Measurements from ENCODE around the gene FTO. TPM values are rescaled to one million over a fixed set of nuclear protein-coding genes. Genes with fewer than 3 reads are reported as not detected.
A peak's percentile ranks its signal among the peaks of the same experiment; 100 is the strongest.

Gene FTO
- total and polyA plus RNA-seq, 5 experiments from 2014 or later = 51.2 to 91.9 (median 70.2) TPM

- Mint-ChIP-seq H3K4me3 (no peak overlapping the region), H3K4me1 (peaks cover 0 to 11% (median 5%) of the 10 kb centered on the region in 4 donors), H3K36me3 (peaks cover 4 to 6% (median 6%) of the 10 kb centered on the region in 3 donors), H3K9me3 (no peaks in the 10 kb centered on the region), H3K27me3 (no peaks in the 10 kb centered on the region), H3K27ac (peak overlapping the region in 4 of 10 donors; percentile 23 to 45 (median 35))
- DNase-seq (no peak), ATAC-seq (no peak)
- POLR2A ChIA-PET = no interaction called here
Measured at GRCh38 chr16:54049591-54050458, 345.9 kb downstream of the FTO start.

- H3K4me3 Mint-ChIP-seq = no peak overlapping the region
- POLR2A ChIA-PET = no interaction called here
- DNase-seq = no peak
- ATAC-seq = no peak
- H3K27ac Mint-ChIP-seq = peak overlapping the region in 2 of 10 donors; percentile 15 to 23
- H3K9me3 Mint-ChIP-seq = no peaks in the 10 kb centered on the region
- peaks cover 4 to 6% (median 6%) of the 10 kb centered on the region in 3 donors for H3K36me3 Mint-ChIP-seq
- peaks cover 0 to 11% (median 5%) of the 10 kb centered on the region in 4 donors for H3K4me1 Mint-ChIP-seq
- no peaks in the 10 kb centered on the region for H3K27me3 Mint-ChIP-seq
Measured at GRCh38 chr16:54050459-54051210, 346.7 kb downstream of the FTO start.

GRCh38 chr16:54051821-54052220, 347.9 kb downstream of the FTO start:
- Mint-ChIP-seq H3K27me3 (no peaks in the 10 kb centered on the region), H3K4me3 (no peak overlapping the region), H3K9me3 (no peaks in the 10 kb centered on the region), H3K27ac (no peak overlapping the region), H3K36me3 (peaks cover 6 to 12% (median 12%) of the 10 kb centered on the region in 3 donors), H3K4me1 (peaks cover 0 to 11% (median 5%) of the 10 kb centered on the region in 4 donors)
- DNase-seq (no peak), ATAC-seq (no peak)
- POLR2A ChIA-PET = no interaction called here

- Mint-ChIP-seq H3K27me3 (no peaks in the 10 kb centered on the region), H3K36me3 (peaks cover 6 to 15% (median 15%) of the 10 kb centered on the region in 3 donors), H3K4me3 (no peak overlapping the region), H3K9me3 (no peaks in the 10 kb centered on the region), H3K27ac (no peak overlapping the region), H3K4me1 (peaks cover 0 to 11% (median 5%) of the 10 kb centered on the region in 4 donors)
- DNase-seq (no peak), ATAC-seq (no peak)
- POLR2A ChIA-PET = no interaction called here
Measured at GRCh38 chr16:54052271-54052670, 348.3 kb downstream of the FTO start.

GRCh38 chr16:54053891-54054820, 350.2 kb downstream of the FTO start:
- no peaks in the 10 kb centered on the region for H3K9me3 Mint-ChIP-seq
- DNase-seq (no peak), ATAC-seq (no peak)
- H3K27me3 Mint-ChIP-seq = no peaks in the 10 kb centered on the region
- H3K4me3 Mint-ChIP-seq = no peak overlapping the region
- H3K27ac Mint-ChIP-seq = no peak overlapping the region
- POLR2A ChIA-PET = no interaction called here
- peaks cover 0 to 8% (median 3%) of the 10 kb centered on the region in 4 donors for H3K4me1 Mint-ChIP-seq
- peaks cover 6 to 21% (median 20%) of the 10 kb centered on the region in 3 donors for H3K36me3 Mint-ChIP-seq

- DNase-seq (no peak), ATAC-seq (no peak)
- POLR2A ChIA-PET = no interaction called here
- H3K4me3 Mint-ChIP-seq = no peak overlapping the region
- peaks cover 0 to 3% (median 0%) of the 10 kb centered on the region in 4 donors for H3K4me1 Mint-ChIP-seq
- H3K27ac Mint-ChIP-seq = no peak overlapping the region
- no peaks in the 10 kb centered on the region for H3K9me3 Mint-ChIP-seq
- H3K36me3 Mint-ChIP-seq = peaks cover 6 to 21% (median 20%) of the 10 kb centered on the region in 3 donors
- no peaks in the 10 kb centered on the region for H3K27me3 Mint-ChIP-seq
Measured at GRCh38 chr16:54055191-54055590, 351.2 kb downstream of the FTO start.

- no peak overlapping the region for H3K4me3 Mint-ChIP-seq
- no peaks in the 10 kb centered on the region for H3K9me3 Mint-ChIP-seq
- POLR2A ChIA-PET = no interaction called here
- no peak overlapping the region for H3K27ac Mint-ChIP-seq
- ATAC-seq (no peak), DNase-seq (no peak)
- H3K4me1 Mint-ChIP-seq = peaks cover 0 to 3% (median 0%) of the 10 kb centered on the region in 4 donors
- peaks cover 6 to 21% (median 20%) of the 10 kb centered on the region in 3 donors for H3K36me3 Mint-ChIP-seq
- H3K27me3 Mint-ChIP-seq = no peaks in the 10 kb centered on the region
Measured at GRCh38 chr16:54055864-54056263, 351.9 kb downstream of the FTO start.

GRCh38 chr16:54056921-54057320, 353.0 kb downstream of the FTO start:
- Mint-ChIP-seq H3K27me3 (no peaks in the 10 kb centered on the region), H3K9me3 (no peaks in the 10 kb centered on the region), H3K4me1 (peaks cover 0 to 3% (median 0%) of the 10 kb centered on the region in 4 donors), H3K4me3 (no peak overlapping the region), H3K36me3 (peaks cover 5 to 19% (median 19%) of the 10 kb centered on the region in 3 donors), H3K27ac (no peak overlapping the region)
- no peak for ATAC-seq
- no peak for DNase-seq
- POLR2A ChIA-PET = no interaction called here

GRCh38 chr16:54059319-54059718, 355.4 kb downstream of the FTO start:
- H3K27ac Mint-ChIP-seq = no peak overlapping the region
- H3K36me3 Mint-ChIP-seq = peaks cover 0 to 25% (median 20%) of the 10 kb centered on the region in 3 donors
- ATAC-seq = no peak
- H3K9me3 Mint-ChIP-seq = no peaks in the 10 kb centered on the region
- H3K27me3 Mint-ChIP-seq = no peaks in the 10 kb centered on the region
- no peak overlapping the region for H3K4me3 Mint-ChIP-seq
- no peak for DNase-seq
- POLR2A ChIA-PET = no interaction called here
- peaks cover 0 to 4% (median 0%) of the 10 kb centered on the region in 4 donors for H3K4me1 Mint-ChIP-seq

GRCh38 chr16:54060599-54061421, 356.9 kb downstream of the FTO start:
- ATAC-seq (no peak), DNase-seq (no peak)
- Mint-ChIP-seq H3K27ac (no peak overlapping the region), H3K9me3 (no peaks in the 10 kb centered on the region), H3K4me3 (no peak overlapping the region), H3K27me3 (no peaks in the 10 kb centered on the region), H3K36me3 (peaks cover 0 to 24% (median 20%) of the 10 kb centered on the region in 3 donors), H3K4me1 (peaks cover 0 to 6% (median 0%) of the 10 kb centered on the region in 4 donors)
- POLR2A ChIA-PET = no interaction called here

- H3K36me3 Mint-ChIP-seq = peaks cover 0 to 18% (median 17%) of the 10 kb centered on the region in 3 donors
- no peak overlapping the region for H3K27ac Mint-ChIP-seq
- POLR2A ChIA-PET = no interaction called here
- peaks cover 0 to 6% (median 0%) of the 10 kb centered on the region in 4 donors for H3K4me1 Mint-ChIP-seq
- ATAC-seq (no peak), DNase-seq (no peak)
- no peaks in the 10 kb centered on the region for H3K27me3 Mint-ChIP-seq
- H3K4me3 Mint-ChIP-seq = no peak overlapping the region
- no peaks in the 10 kb centered on the region for H3K9me3 Mint-ChIP-seq
Measured at GRCh38 chr16:54061454-54061853, 357.5 kb downstream of the FTO start.
